Activated naive CD4-positive, alpha-beta T cell treated with anti-CD3 and anti-CD28 coated beads for 36 hours (primary cell): Measurements from ENCODE around the gene TP53. TPM values are rescaled to one million over a fixed set of nuclear protein-coding genes. Genes with fewer than 3 reads are reported as not detected.

ENCODE experiments used
- CTCF ChIA-PET: fragments of 350-600 bp; sonication (Branson Sonifier 250); formaldehyde crosslinking; loops from one replicate; lab custom pipeline; 2021; ENCODE audit warnings: antibody characterized with exemption; lab: Charles Lee
- DNase-seq: peaks from one replicate; pipeline ENCODE4 v3.0.0-alpha.2; 2020
- H3K27ac Mint-ChIP-seq: one replicate; pipeline ENCODE4 v1.8.0; 2021; ENCODE audit warnings: mild to moderate bottlenecking, mixed read lengths
- H3K27me3 Mint-ChIP-seq: one replicate; pipeline ENCODE4 v1.8.0; 2021; ENCODE audit warnings: low read depth, mixed read lengths
- H3K36me3 Mint-ChIP-seq: one replicate; pipeline ENCODE4 v1.8.0; 2021; ENCODE audit warnings: low read depth, mixed read lengths
- H3K4me1 Mint-ChIP-seq: one replicate; pipeline ENCODE4 v1.8.0; 2021; ENCODE audit warnings: low read depth, mixed read lengths
- H3K4me3 Mint-ChIP-seq: one replicate; pipeline ENCODE4 v1.8.0; 2021; ENCODE audit warnings: mild to moderate bottlenecking, moderate library complexity, mixed read lengths
- H3K9me3 Mint-ChIP-seq: one replicate; pipeline ENCODE4 v1.8.0; 2021; ENCODE audit warnings: mixed read lengths
- intact Hi-C: fragments of 100-400 bp; cut with micrococcal nuclease; formaldehyde crosslinking; loops from one replicate; pipeline ENCODE4 v1.15.1; 2023
- total RNA-seq, 2 experiments: library from RNA; stranded (reverse); gene quantifications; one replicate each; pipeline ENCODE4 v1.2.3, GENCODE V29; 2021

Gene TP53
- 100 to 1,000 TPM; 148 to 149 TPM for total RNA-seq

DNA sequence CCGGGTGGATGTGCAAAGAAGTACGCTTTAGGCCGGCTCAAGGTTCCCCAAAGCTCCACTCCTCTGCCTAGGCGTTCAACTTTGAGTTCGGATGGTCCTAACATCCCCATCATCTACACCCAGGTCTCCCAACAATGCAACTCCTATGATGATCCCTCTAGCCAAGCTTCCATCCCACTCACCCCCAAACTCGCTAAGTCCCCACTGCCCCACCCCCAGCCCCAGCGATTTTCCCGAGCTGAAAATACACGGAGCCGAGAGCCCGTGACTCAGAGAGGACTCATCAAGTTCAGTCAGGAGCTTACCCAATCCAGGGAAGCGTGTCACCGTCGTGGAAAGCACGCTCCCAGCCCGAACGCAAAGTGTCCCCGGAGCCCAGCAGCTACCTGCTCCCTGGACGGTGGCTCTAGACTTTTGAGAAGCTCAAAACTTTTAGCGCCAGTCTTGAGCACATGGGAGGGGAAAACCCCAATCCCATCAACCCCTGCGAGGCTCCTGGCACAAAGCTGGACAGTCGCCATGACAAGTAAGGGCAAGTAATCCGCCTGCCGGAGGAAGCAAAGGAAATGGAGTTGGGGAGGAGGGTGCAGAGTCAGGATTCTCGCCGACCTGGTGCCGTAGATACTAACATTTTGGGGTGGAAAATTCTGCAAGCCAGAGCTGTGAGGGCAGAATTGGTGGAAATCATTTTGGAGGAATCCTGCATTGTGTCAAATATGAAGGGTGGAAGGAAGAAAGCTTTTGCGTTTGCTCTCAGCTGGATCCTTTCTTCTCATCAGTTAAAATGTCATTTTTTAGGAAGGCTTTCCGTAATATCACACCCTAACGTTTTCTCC, at the start of gene TP53:
TSS of gene TP53 (minus strand) at position 419 of the 836 bp plus-strand sequence. CDS start 10,896 bp downstream, outside the sequence.
- peaks cover 32% of the 10 kb centered on the region for H3K36me3 Mint-ChIP-seq
- peak within 1 kb of the TSS; percentile 99 for H3K27ac Mint-ChIP-seq
- DNase-seq: peak; percentile 94
- no peaks in the 10 kb centered on the region for H3K9me3 Mint-ChIP-seq
- peaks cover 35% of the 10 kb centered on the region for H3K4me1 Mint-ChIP-seq
- no peaks in the 10 kb centered on the region for H3K27me3 Mint-ChIP-seq
- CTCF ChIA-PET: interaction anchor here (0.6 to 4.6 kb wide), 37 partner anchors 14 to 486 kb away, joined by 3 to 56 read pairs (median 4); partner anchors contain the start of genes ATP1B2, CD68, FXR2 and MPDU1
- H3K4me3 Mint-ChIP-seq: peak within 1 kb of the TSS; percentile 89
- intact Hi-C loops: loop anchor here (1.0 to 10.0 kb wide), 8 partner anchors 104 to 448 kb away; partner anchors contain the start of genes CTDNEP1, ELP5, MPDU1 and NEURL4

DNA sequence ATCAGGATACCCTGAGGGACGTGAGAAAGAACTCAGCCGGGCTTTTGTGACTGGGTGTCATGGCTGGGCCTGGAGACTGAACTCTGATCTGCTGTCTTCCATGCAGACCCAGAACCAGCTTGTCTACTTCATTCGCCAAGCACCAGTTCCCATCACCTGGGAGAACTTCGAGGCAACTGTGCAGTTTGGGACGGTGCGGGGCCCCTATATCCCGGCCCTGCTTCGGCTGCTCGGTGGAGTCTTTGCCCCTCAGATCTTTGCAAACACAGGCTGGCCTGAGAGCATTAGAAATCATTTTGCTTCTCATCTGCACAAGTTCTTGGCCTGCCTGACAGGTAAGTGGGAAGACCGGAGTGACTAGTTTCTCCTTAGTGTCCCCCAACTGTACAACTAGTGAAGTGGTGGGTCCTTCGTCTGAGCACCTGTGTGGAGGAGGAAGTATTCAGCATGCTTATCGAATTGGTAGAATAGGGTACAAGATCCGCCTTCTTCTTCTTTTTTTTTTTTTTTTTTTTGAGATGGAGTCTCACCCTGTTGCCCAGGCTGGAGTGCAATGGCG, 45.8 kb upstream of the TP53 start:
- Mint-ChIP-seq H3K27me3 (no peaks in the 10 kb centered on the region), H3K4me3 (no peak overlapping the region), H3K36me3 (no peaks in the 10 kb centered on the region), H3K9me3 (no peaks in the 10 kb centered on the region), H3K4me1 (no peaks in the 10 kb centered on the region), H3K27ac (no peak overlapping the region)
- CTCF ChIA-PET: no interaction called here
- intact Hi-C loops: no loop called here
- no peak for DNase-seq

DNA sequence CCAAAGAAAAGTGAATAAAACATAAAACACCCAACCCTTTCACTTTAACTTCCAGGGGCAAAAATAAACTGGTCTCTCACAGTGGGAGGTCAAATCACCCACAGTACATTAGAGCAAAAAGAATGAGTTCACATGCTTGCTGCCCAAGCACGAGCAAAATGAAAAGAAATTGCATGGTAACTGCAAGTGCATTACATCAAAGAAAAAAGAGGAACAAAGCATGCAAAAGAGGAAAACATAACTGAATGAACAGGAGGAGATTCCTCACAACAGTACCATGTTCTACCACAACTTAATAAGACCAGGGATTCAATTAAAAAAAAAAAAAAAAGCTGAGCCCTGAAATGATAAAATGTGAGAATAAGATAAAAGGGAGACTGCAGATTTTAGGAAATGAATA, 42.5 kb upstream of the TP53 start:
- CTCF ChIA-PET: interaction anchor here (0.5 to 1.2 kb wide), 2 partner anchors 260 to 364 kb away, joined by 3 to 5 read pairs; no protein-coding TSS in a partner anchor
- no peak overlapping the region for H3K4me3 Mint-ChIP-seq
- H3K36me3 Mint-ChIP-seq: no peaks in the 10 kb centered on the region

DNA sequence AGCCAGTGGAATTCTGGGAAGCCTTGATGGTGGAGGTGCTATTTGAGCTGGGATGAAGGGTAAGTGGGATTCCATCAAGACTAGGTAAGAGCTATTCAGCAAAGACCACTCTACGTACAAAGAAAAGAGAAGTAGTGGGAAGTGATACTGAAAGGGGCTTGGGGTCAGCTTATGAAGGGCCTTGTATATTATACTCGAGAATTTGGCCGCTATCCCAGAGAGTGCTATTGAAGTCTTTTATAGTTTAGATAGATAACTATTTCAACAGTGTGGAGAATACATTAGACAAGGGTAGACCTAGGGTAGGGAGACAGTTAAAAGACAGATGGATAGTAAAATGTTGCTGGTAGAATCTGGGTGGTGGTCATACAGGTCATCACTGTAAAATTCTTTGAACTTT, 40.6 kb upstream of the TP53 start:
- CTCF ChIA-PET: interaction anchor here (0.7 kb wide), 1 partner anchor 152 kb away, joined by 4 read pairs; no protein-coding TSS in a partner anchor
- H3K27ac Mint-ChIP-seq: no peak overlapping the region
- no peaks in the 10 kb centered on the region for H3K36me3 Mint-ChIP-seq
- H3K9me3 Mint-ChIP-seq: no peaks in the 10 kb centered on the region
- H3K27me3 Mint-ChIP-seq: peaks cover 11% of the 10 kb centered on the region
- intact Hi-C loops: no loop called here
- no peak overlapping the region for H3K4me3 Mint-ChIP-seq
- H3K4me1 Mint-ChIP-seq: no peaks in the 10 kb centered on the region
- DNase-seq: no peak

More for the DNA sequence above, 42.5 kb upstream of the TP53 start:
- intact Hi-C loops: no loop called here
- H3K27me3 Mint-ChIP-seq: peaks cover 3% of the 10 kb centered on the region
- no peak overlapping the region for H3K27ac Mint-ChIP-seq
- no peaks in the 10 kb centered on the region for H3K9me3 Mint-ChIP-seq
- no peaks in the 10 kb centered on the region for H3K4me1 Mint-ChIP-seq
- DNase-seq: no peak

- Mint-ChIP-seq H3K4me3 (no peak overlapping the region), H3K4me1 (peaks cover 5% of the 10 kb centered on the region), H3K36me3 (no peaks in the 10 kb centered on the region), H3K27ac (no peak overlapping the region), H3K9me3 (no peaks in the 10 kb centered on the region), H3K27me3 (peaks cover 41% of the 10 kb centered on the region)
- no peak for DNase-seq
- intact Hi-C loops: no loop called here
- CTCF ChIA-PET: no interaction called here
These were observed 34.3 kb upstream of the TP53 start for GRCh38 chr17:7721612-7722011.

GRCh38 chr17:7720125-7720524, 32.8 kb upstream of the TP53 start:
- CTCF ChIA-PET: interaction anchor here (0.7 to 1.5 kb wide), 2 partner anchors 33 to 47 kb away, joined by 3 to 4 read pairs; partner anchors contain the start of gene TP53
- Mint-ChIP-seq H3K9me3 (no peaks in the 10 kb centered on the region), H3K27me3 (peaks cover 54% of the 10 kb centered on the region), H3K4me3 (no peak overlapping the region), H3K4me1 (peaks cover 5% of the 10 kb centered on the region), H3K36me3 (no peaks in the 10 kb centered on the region), H3K27ac (no peak overlapping the region)
- no peak for DNase-seq
- intact Hi-C loops: no loop called here

- H3K4me3 Mint-ChIP-seq: no peak overlapping the region
These were observed 32.4 kb upstream of the TP53 start for GRCh38 chr17:7719661-7720060.

DNA sequence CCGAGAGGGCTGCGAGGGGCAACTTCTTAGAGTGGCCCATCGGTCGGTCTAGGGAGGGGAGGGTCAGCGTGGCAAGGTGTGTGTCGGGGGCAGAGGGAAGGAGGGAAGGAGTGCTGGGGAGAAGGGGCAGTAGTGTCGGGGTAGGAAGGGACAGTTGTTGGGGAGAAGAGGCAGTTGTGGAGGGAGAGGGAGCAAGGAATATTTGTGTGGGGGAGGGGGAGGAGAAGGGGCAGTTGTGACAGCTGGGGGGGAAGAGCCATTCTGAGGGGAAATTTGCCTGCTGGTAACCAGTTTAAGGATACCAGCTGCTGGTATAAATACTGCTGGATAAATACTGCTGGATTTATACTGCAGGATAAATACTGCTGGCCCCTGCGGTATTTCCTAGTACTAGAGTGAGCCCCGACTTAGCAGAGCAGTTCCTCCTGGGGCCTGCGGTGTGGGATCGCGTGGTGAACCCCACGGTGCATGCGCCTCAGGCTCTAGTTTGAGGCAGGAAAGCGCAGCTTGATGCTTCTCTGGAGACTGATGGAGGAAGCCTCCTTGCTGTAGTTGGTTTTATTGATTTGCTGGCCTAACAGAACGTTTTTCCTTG, 30.6 kb upstream of the TP53 start:
- no peaks in the 10 kb centered on the region for H3K9me3 Mint-ChIP-seq
- intact Hi-C loops: loop anchor here (1.0 to 5.0 kb wide), 2 partner anchors 66 to 86 kb away; partner anchors contain the start of gene ATP1B2
- CTCF ChIA-PET: interaction anchor here (1.1 kb wide), 1 partner anchor 45 kb away, joined by 3 read pairs; no protein-coding TSS in a partner anchor
- H3K4me3 Mint-ChIP-seq: peak overlapping the region; percentile 73
- H3K4me1 Mint-ChIP-seq: peaks cover 5% of the 10 kb centered on the region
- H3K27ac Mint-ChIP-seq: no peak overlapping the region
- peak; percentile 22 for DNase-seq
- H3K36me3 Mint-ChIP-seq: no peaks in the 10 kb centered on the region
- H3K27me3 Mint-ChIP-seq: peaks cover 59% of the 10 kb centered on the region

More at GRCh38 chr17:7719661-7720060, 32.4 kb upstream of the TP53 start:
- no peak for DNase-seq
- peaks cover 56% of the 10 kb centered on the region for H3K27me3 Mint-ChIP-seq
- intact Hi-C loops: loop anchor here (5.0 kb wide), 1 partner anchor 67 kb away; the partner anchor contains the start of gene ATP1B2
- H3K4me1 Mint-ChIP-seq: peaks cover 5% of the 10 kb centered on the region
- CTCF ChIA-PET: interaction anchor here (1.5 kb wide), 1 partner anchor 32 kb away, joined by 3 read pairs; the partner anchor contains the start of gene TP53
- H3K27ac Mint-ChIP-seq: no peak overlapping the region
- H3K9me3 Mint-ChIP-seq: no peaks in the 10 kb centered on the region
- no peaks in the 10 kb centered on the region for H3K36me3 Mint-ChIP-seq

DNA sequence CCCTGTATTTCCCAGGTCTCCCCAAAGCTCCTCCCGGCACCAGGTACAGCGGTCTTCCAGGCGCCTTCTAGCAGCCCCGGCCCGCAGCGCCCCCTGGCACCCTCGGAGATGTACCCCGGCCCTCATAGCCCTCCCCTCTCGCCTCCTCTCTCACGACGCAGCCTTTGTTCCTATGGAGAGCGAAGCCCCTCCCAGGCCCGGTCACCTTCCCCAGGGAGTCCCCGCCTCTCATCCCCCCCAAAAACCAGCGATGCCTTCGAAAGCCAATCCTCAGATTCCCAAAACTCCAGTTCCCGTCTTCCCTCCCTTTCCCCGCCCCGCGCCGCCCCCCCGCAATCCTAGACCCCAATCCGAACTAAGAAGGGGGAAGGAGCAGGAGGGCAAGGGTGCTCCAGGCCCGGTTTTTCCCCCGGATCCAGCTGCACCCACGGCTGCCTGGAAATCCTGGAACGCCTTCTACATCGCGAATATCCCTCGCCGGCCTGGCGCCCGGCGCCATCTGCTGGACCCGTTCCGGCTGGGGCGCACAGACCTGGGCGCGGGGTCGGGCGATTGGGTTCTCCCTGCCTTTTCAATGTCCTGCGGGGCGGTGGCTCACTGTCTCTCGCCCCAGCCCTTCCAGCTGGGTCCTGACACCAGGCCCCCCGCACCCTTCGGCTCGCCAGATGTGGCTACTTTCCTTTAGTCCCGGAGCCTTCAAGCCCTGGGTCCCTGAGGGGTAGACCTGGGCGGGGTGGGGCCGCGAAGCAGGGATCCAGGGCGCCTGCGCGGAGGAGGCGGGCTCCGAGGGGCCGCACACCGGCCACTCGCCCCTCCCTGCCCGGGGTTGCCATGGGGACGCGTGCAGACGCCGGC, 29.8 kb upstream of the TP53 start, which contains the start of gene DNAH2:
TSS of gene DNAH2 (plus strand) at position 844 of the 855 bp plus-strand sequence. CDS start 1,991 bp downstream, outside the sequence.
- Mint-ChIP-seq H3K4me3 (peak within 1 kb of the TSS; percentile 73), H3K27ac (no peak within 1 kb of the TSS), H3K27me3 (peaks cover 61% of the 10 kb centered on the region), H3K36me3 (no peaks in the 10 kb centered on the region), H3K9me3 (no peaks in the 10 kb centered on the region), H3K4me1 (peaks cover 5% of the 10 kb centered on the region)
- intact Hi-C loops: loop anchor here (1.0 to 5.0 kb wide), 2 partner anchors 65 to 85 kb away; partner anchors contain the start of gene ATP1B2
- peak; percentile 55 for DNase-seq
- CTCF ChIA-PET: interaction anchor here (1.1 to 1.4 kb wide), 3 partner anchors 11 to 85 kb away, joined by 3 to 4 read pairs (median 3); no protein-coding TSS in a partner anchor

- Mint-ChIP-seq H3K27me3 (peaks cover 63% of the 10 kb centered on the region), H3K4me1 (peaks cover 5% of the 10 kb centered on the region), H3K36me3 (no peaks in the 10 kb centered on the region), H3K9me3 (no peaks in the 10 kb centered on the region), H3K27ac (no peak overlapping the region), H3K4me3 (peak overlapping the region; percentile 73)
- no peak for DNase-seq
- CTCF ChIA-PET: interaction anchor here (1.2 to 1.4 kb wide), 2 partner anchors 10 to 84 kb away, joined by 3 to 4 read pairs; no protein-coding TSS in a partner anchor
- intact Hi-C loops: loop anchor here (5.0 kb wide), 1 partner anchor 64 kb away; the partner anchor contains the start of gene ATP1B2
These were observed 28.9 kb upstream of the TP53 start for GRCh38 chr17:7715936-7716886.
